A549 treated with CORT108297 at 1 μM for 4 hours (cell line): Measurements from ENCODE around the gene OR8J1. TPM values are rescaled to one million over a fixed set of nuclear protein-coding genes. Genes with fewer than 3 reads are reported as not detected.

ENCODE experiments used
- total RNA-seq: library from RNA; stranded (reverse); fragments of 200-300 nt; extraction: Qiagen RNA extraction; gene quantifications from 5 replicates; pipeline ENCODE4 v1.2.3, GENCODE V29; 2022

Gene OR8J1, protein sequence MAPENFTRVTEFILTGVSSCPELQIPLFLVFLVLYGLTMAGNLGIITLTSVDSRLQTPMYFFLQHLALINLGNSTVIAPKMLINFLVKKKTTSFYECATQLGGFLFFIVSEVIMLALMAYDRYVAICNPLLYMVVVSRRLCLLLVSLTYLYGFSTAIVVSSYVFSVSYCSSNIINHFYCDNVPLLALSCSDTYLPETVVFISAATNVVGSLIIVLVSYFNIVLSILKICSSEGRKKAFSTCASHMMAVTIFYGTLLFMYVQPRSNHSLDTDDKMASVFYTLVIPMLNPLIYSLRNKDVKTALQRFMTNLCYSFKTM
- total RNA-seq = not detected in 5 replicates

DNA sequence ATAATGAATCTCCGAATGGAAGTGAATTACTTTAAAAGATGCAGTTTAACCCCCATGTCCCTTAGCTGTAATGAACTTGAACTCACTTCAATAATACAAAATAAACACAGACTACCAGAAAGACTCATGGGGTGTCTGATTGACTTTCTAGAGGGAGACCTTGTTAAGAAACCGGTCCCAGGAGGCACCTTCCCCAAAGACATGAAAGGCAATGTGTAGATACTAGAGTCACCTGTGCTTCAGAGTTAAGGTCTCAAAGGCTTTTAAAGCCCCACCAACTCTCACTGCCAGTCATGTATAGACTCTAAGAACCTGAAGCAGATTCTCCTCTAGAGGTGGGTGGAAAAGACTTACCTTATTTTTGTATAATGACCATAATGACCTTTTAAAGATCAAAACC lies at the start of gene OR8J1:
Gene OR8J1 (plus strand): TSS at position 301 of the 400 bp plus-strand sequence. CDS start 5,956 bp downstream, outside the sequence.

DNA sequence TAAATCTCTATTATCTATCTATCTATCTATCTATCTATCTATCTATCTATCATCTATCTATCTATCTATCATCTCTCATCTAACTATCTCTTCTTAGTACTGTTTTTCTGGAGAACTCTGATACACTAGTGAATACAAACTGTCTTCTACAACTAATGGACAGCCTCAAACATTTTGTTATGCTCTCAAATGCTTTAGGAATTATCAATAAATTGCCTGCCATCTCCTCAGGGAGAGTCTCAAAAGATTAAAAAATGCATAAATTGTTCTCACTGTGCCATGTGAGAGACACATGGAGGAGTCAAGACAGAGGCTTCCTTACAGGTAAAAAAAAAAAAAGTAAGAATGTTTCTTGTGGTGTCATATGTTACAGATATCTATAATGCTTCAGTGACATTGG lies 39.2 kb upstream of the OR8J1 start, which contains the start of gene OR8K3:
Gene OR8K3 (plus strand): TSS at position 301 of the 400 bp plus-strand sequence. CDS start 3,163 bp downstream, outside the sequence.

DNA sequence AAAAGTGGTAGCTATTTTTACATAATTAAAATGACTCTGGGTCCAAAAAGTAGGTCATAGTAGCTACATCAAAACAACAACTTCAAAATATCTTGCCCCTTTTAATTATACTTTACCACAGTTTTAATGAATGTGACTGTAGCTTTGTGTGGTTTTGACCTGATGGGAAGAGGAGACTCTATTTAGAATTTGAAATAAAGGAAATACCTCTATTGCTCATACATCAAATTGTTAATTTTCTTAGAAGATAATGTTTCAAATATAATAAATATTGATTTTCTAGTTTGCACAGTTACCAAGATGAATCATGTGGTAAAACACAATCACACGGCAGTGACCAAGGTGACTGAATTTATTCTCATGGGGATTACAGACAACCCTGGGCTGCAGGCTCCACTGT lies 8.4 kb upstream of the OR8J1 start, which contains the start of gene OR8K1:
Gene OR8K1 (plus strand): TSS at position 301 of the 400 bp plus-strand sequence. CDS start 0 bp downstream, at position 301.

DNA sequence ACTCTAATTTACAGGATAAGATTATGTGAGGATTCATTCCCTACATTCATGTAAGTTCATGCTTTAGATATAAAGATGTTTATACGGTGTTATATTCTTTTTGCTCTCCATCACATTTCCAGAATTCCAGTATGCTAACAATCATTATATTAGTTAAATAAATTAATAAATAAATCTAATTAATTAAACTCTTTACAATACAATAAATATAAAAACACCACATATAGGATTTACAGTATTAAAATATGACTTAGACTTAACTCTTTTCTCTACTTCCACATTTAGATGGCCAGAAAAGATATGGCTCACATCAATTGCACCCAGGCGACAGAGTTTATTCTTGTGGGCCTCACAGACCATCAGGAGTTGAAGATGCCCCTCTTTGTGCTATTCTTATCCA lies 21.2 kb downstream of the OR8J1 start, which contains the start of gene OR8U1:
Gene OR8U1 (plus strand): TSS at position 301 of the 400 bp plus-strand sequence. CDS start 0 bp downstream, at position 301.

Other genes starting within 250 kb of the OR8J1 start
- gene OR8H3, start 231.9 kb upstream of the OR8J1 start, total RNA-seq = not detected in 5 replicates
- gene OR8J3, start 214.1 kb upstream of the OR8J1 start, total RNA-seq = not detected in 5 replicates
- not detected in 5 replicates for gene OR8K5, start 194.0 kb upstream of the OR8J1 start, total RNA-seq
- gene OR5J2, start 177.7 kb upstream of the OR8J1 start, total RNA-seq = not detected in 5 replicates
- gene OR5T2, start 120.0 kb upstream of the OR8J1 start, total RNA-seq = not detected in 5 replicates
- not detected in 5 replicates for gene OR5T3, start 102.0 kb upstream of the OR8J1 start, total RNA-seq
- not detected in 5 replicates for gene OR5T1, start 80.1 kb upstream of the OR8J1 start, total RNA-seq
- not detected in 5 replicates for gene OR8H1, start 62.0 kb upstream of the OR8J1 start, total RNA-seq
- not detected in 5 replicates for gene OR8K3, start 39.1 kb upstream of the OR8J1 start, total RNA-seq
- gene OR8K1, start 8.3 kb upstream of the OR8J1 start, total RNA-seq = not detected in 5 replicates
- not detected in 5 replicates for gene OR8U1, start 21.3 kb downstream of the OR8J1 start, total RNA-seq
- not detected in 5 replicates for gene OR5AL1, start 58.4 kb downstream of the OR8J1 start, total RNA-seq
- not detected in 5 replicates for gene OR5M3, start 119.1 kb downstream of the OR8J1 start, total RNA-seq
- not detected in 5 replicates for gene OR5M8, start 137.1 kb downstream of the OR8J1 start, total RNA-seq
- gene OR5M11, start 189.0 kb downstream of the OR8J1 start, total RNA-seq = not detected in 5 replicates
- gene OR5M10, start 223.4 kb downstream of the OR8J1 start, total RNA-seq = not detected in 5 replicates